Uterus (tissue), 4 donors: ENCODE results near the gene PDCL3. TPM values are rescaled to one million over a fixed set of nuclear protein-coding genes. Genes with fewer than 3 reads are reported as not detected.
A peak's percentile ranks its signal among the peaks of the same experiment; 100 is the strongest.

Experiments
- DNase-seq, 2 donors: peaks; one replicate each; pipeline ENCODE4 v3.0.0-alpha.2; 2019 to 2020
- H3K27ac ChIP-seq, 2 donors: fragments of 200-600 bp; sonication (generic); 1 replicate in 1 of 2; 2 replicates in 1 of 2; pipeline ENCODE4 v1.5.1; 2016 to 2018
- H3K27me3 ChIP-seq, 2 donors: fragments of 200-600 bp; sonication (generic); one replicate each; pipeline ENCODE4 v1.5.1; 2018 to 2019; ENCODE audit warnings: control low read depth in 1 of 2
- H3K36me3 ChIP-seq, 2 donors: fragments of 200-600 bp; sonication (generic); one replicate each; pipeline ENCODE4 v1.5.1; 2019; ENCODE audit warnings: control low read depth in 1 of 2
- H3K4me1 ChIP-seq, 2 donors: fragments of 200-600 bp; sonication (generic); one replicate each; pipeline ENCODE4 v1.5.1; 2018 to 2019; ENCODE audit warnings: control low read depth in 1 of 2
- H3K4me3 ChIP-seq, 2 donors: fragments of 200-600 bp; sonication (generic); 1 replicate in 1 of 2; 2 replicates in 1 of 2; pipeline ENCODE4 v1.5.1; 2018 to 2019; ENCODE audit warnings: mild to moderate bottlenecking in 1 of 2
- H3K9me3 ChIP-seq, 2 donors: fragments of 200-600 bp; sonication (generic); one replicate each; pipeline ENCODE4 v1.5.1; 2019; ENCODE audit warnings: control low read depth in 1 of 2
- POLR2A ChIP-seq, 2 donors: fragments of 450-650 bp; IDR thresholded peaks; one replicate each; pipeline ENCODE4 v1.6.1; 2016; ENCODE audit warnings: antibody characterized with exemption in 2 of 2, mild to moderate bottlenecking in 1 of 2, moderate library complexity in 1 of 2
- intact Hi-C: fragments of 100-400 bp; cut with DNase I; formaldehyde crosslinking; loops from one replicate; pipeline ENCODE4 v1.15.1; 2023; ENCODE audit warnings: low total_unique reads
- total RNA-seq, 4 donors: library from RNA; depleted of rRNA in 3 of 4; stranded (reverse); fragments of >200 nt in 3 of 4; gene quantifications; one replicate each; pipeline versions ENCODE4 v1.1.0 to v1.2.4, GENCODE V29; 2014 to 2023
- TF ChIP-seq, protein P1 (sequence below), 4 experiments: fragments of 200-600 bp in 2 of 4; fragments of 450-650 bp in 2 of 4; sonication (generic) in 2 of 4; IDR thresholded peaks; one replicate each; pipeline ENCODE4 v1.5.1; 2016 to 2019; ENCODE audit warnings: antibody characterized with exemption in 4 of 4, mild to moderate bottlenecking in 2 of 4, moderate library complexity in 1 of 4
- donor health status: DM: yes; HTN: yes; CAD: no.

The PDCL3 gene
- total RNA-seq, 4 donors from 2014 or later: 3.8 to 24.1 (median 14.9) TPM

DNA sequence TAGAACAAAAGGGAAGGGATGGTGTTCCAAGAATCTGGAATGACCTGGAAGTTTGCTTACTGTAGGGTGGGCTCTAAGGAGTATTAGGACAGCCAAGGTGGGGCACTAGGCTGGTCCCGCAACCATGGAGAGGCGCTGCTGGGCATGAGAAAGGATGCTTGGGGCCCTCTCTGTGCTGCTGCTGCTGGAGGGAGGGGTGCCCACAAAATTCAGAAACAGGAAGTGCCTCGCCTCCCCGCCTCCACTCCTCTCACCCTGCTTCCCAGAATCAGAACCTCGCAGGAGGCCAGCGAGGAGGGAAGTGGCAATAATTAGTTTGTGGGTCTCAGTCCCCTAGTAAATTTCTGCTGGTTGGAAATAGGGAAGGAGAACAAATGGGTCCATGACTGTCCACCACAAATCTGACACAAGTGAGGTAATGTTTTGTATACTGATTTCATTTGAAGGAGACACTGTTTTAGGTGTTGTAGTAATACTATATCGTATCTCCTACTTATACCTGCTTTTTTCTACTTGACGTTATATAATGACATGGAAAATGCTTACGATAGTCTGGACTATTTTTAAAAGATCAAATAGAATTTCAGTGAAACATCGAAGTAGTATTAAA, 7.9 kb upstream of the PDCL3 start:
- Histone ChIP-seq H3K27me3 (no peaks in the 10 kb centered on the region), H3K4me3 (no peak overlapping the region), H3K27ac (no peak overlapping the region), H3K4me1 (no peaks in the 10 kb centered on the region), H3K9me3 (no peaks in the 10 kb centered on the region), H3K36me3 (no peaks in the 10 kb centered on the region)
- intact Hi-C loops: no loop called here
- TF ChIP-seq, protein P1, sequence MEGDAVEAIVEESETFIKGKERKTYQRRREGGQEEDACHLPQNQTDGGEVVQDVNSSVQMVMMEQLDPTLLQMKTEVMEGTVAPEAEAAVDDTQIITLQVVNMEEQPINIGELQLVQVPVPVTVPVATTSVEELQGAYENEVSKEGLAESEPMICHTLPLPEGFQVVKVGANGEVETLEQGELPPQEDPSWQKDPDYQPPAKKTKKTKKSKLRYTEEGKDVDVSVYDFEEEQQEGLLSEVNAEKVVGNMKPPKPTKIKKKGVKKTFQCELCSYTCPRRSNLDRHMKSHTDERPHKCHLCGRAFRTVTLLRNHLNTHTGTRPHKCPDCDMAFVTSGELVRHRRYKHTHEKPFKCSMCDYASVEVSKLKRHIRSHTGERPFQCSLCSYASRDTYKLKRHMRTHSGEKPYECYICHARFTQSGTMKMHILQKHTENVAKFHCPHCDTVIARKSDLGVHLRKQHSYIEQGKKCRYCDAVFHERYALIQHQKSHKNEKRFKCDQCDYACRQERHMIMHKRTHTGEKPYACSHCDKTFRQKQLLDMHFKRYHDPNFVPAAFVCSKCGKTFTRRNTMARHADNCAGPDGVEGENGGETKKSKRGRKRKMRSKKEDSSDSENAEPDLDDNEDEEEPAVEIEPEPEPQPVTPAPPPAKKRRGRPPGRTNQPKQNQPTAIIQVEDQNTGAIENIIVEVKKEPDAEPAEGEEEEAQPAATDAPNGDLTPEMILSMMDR (IDR thresholded peaks at IDR 0.05): no peak
- TF ChIP-seq POLR2A (IDR thresholded peaks at IDR 0.05): no peak
- no peak for DNase-seq

DNA sequence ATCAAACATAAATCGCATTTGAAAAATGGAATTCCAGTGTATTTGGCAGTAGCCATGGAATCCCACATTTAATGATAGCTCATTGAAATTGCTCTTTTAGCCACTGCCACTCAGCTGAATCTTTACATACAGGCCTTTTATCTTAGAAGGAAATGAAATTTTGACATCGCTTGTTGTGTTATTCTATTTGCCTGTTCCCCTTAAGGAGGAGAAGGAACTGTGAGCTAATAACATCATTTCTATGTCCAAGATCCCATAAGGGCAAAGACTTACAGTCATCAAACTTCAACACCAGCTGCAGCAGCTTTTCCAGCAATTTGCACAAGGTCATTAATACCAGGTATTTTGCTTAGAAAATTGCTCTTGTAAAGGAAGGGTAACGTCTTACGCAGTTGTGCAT, 6.0 kb upstream of the PDCL3 start:
- no peak overlapping the region for H3K27ac ChIP-seq
- intact Hi-C loops: no loop called here
- no peaks in the 10 kb centered on the region for H3K27me3 ChIP-seq
- no peaks in the 10 kb centered on the region for H3K4me1 ChIP-seq
- TF ChIP-seq POLR2A (IDR thresholded peaks at IDR 0.05): no peak
- TF ChIP-seq, protein P1 (IDR thresholded peaks at IDR 0.05): no peak
- H3K36me3 ChIP-seq: no peaks in the 10 kb centered on the region
- no peaks in the 10 kb centered on the region for H3K9me3 ChIP-seq
- DNase-seq: no peak
- H3K4me3 ChIP-seq: no peak overlapping the region

DNA sequence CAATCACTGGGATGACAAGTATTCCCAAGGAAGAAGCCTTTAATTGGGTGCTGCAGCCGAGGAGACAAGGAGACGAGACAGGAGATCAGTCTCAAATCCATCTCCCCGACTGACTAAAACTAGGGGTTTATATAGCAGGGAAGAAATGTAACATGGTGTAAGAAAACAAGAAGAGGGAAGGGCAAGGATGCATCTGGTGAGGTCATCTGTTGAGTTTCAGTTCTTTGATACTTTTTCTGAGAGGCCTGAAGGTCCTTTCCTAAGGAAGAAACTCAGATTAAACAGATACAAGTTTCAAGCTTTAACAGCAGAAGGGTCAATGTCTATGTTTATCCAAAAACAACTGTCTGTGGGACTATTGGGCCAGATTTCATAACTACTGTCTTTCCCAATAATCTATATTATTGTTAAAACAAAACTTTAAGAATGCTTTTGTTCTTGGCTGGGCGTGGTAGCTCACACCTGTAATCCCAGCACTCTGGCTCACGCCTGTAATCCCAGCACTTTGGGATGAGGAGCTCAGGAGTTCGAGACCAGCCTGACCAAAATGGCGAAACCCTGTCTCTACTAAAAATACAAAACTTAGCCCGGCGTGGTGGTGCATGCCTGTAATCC, 2.5 kb upstream of the PDCL3 start:
- no peak for TF ChIP-seq POLR2A (IDR thresholded peaks at IDR 0.05)
- TF ChIP-seq, protein P1 (IDR thresholded peaks at IDR 0.05): no peak
- Histone ChIP-seq H3K9me3 (no peaks in the 10 kb centered on the region), H3K36me3 (no peaks in the 10 kb centered on the region), H3K4me3 (no peak overlapping the region), H3K4me1 (no peaks in the 10 kb centered on the region), H3K27ac (no peak overlapping the region), H3K27me3 (no peaks in the 10 kb centered on the region)
- DNase-seq: no peak
- intact Hi-C loops: no loop called here

DNA sequence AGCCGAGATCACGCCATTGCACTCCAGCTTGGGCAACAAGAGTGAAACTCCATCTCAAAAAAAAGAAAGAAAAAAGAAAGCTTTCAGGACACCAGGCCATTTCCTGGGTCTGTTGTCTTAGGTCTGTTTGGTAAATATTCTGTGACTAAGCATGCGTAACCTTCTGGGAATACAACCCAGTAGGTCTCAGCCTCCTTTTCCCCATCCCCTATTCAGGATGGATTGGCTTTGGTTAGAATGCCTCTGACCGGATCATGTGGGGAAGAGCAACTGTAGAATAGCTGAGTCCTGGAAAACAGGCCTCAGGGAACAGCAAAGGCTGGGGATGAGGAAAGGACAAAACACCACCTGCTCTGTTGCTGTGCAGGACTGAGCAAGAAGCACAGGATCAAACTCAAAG, 1.6 kb upstream of the PDCL3 start:
- Histone ChIP-seq H3K27ac (peak overlapping the region; percentile 89 to 93), H3K4me1 (no peaks in the 10 kb centered on the region), H3K9me3 (no peaks in the 10 kb centered on the region), H3K36me3 (no peaks in the 10 kb centered on the region), H3K4me3 (no peak overlapping the region), H3K27me3 (no peaks in the 10 kb centered on the region)
- intact Hi-C loops: no loop called here
- DNase-seq: no peak
- TF ChIP-seq, protein P1 (IDR thresholded peaks at IDR 0.05): no peak
- TF ChIP-seq POLR2A (IDR thresholded peaks at IDR 0.05): no peak

DNA sequence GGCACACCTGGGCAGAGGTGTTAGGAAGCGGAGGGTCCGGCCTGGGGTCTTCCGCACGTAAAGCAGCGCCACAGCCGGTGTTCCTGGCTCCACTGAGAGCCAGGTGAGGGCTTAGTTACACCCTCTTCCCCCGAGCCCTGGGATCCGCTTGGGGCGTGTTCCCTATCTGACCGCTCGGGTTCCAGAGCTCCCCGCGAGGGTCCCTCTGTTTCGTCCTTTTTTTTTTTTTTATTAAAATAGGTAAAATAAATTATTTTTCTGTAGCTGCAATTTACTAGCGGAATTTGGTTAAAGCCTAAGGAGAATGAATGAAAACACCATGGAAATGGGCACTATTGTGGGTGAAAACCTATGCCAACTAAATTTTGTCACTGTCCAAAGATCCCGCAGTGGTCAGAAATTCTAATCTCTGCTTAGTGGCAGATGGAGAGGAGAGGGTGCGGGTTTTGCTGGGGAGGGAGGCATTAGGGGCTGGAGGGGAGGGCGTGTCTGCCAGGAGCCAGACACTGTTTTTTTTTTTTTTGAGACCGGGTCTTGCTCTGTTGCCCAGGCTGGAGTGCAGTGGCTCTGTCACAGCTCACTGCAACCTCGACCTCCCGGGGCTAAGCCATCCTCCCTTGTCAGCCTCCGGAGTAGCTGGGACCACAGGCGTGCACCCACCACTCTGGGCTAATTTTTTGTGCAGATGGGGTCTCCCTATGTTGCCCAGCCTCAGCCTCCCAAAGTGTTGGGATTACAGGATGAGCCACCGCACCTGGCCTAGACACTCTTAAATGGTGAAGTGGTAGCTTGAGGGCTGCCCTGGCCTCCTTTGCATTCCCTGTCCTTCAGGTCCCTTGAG, 834 bp downstream of the PDCL3 start:
- DNase-seq: no peak
- H3K27me3 ChIP-seq: no peaks in the 10 kb centered on the region
- H3K36me3 ChIP-seq: no peaks in the 10 kb centered on the region
- peak overlapping the region; percentile 69 to 88 for H3K4me3 ChIP-seq
- intact Hi-C loops: no loop called here
- TF ChIP-seq, protein P1 (IDR thresholded peaks at IDR 0.05): no peak
- no peak for TF ChIP-seq POLR2A (IDR thresholded peaks at IDR 0.05)
- H3K4me1 ChIP-seq: no peaks in the 10 kb centered on the region
- H3K9me3 ChIP-seq: no peaks in the 10 kb centered on the region
- H3K27ac ChIP-seq: peak overlapping the region; percentile 89 to 93
